H9 (cell line): ENCODE measurements around the gene TARP.
A peak's percentile ranks its signal among the peaks of the same experiment; 100 is the strongest.

ENCODE experiments used
- DNase-seq: peaks from one replicate; pipeline ENCODE4 v3.0.0-alpha.2; 2017
- H2AFZ ChIP-seq: one replicate; pipeline ENCODE4 v1.6.1; 2013; ENCODE audit warnings: mild to moderate bottlenecking, low read length, control low read depth, moderate library complexity
- H2AK5ac ChIP-seq: 2 replicates; pipeline ENCODE4 v1.6.1; 2013; ENCODE audit warnings: low read length, control low read depth, mixed read lengths; ENCODE audit not compliant: insufficient read length
- H2BK120ac ChIP-seq: one replicate; pipeline ENCODE4 v1.6.1; 2013; ENCODE audit warnings: low read depth, mild to moderate bottlenecking, low read length, control low read depth, inconsistent platforms; ENCODE audit not compliant: poor library complexity, severe bottlenecking
- H2BK12ac ChIP-seq: 2 replicates; pipeline ENCODE4 v1.6.1; 2013; ENCODE audit warnings: low read length, control low read depth, mixed read lengths, low read depth; ENCODE audit not compliant: insufficient read length
- H2BK15ac ChIP-seq: 2 replicates; pipeline ENCODE4 v1.6.1; 2013; ENCODE audit warnings: low read depth, low read length, control low read depth
- H2BK20ac ChIP-seq: one replicate; pipeline ENCODE4 v1.6.1; 2013; ENCODE audit warnings: low read depth, mild to moderate bottlenecking, low read length, control low read depth, inconsistent platforms; ENCODE audit not compliant: poor library complexity, severe bottlenecking
- H2BK5ac ChIP-seq: 2 replicates; pipeline ENCODE4 v1.6.1; 2013; ENCODE audit warnings: low read length, control low read depth, mixed read lengths; ENCODE audit not compliant: insufficient read length
- H3K14ac ChIP-seq: 2 replicates; pipeline ENCODE4 v1.6.1; 2013; ENCODE audit warnings: low read length, control low read depth; ENCODE audit not compliant: insufficient read depth
- H3K18ac ChIP-seq: 2 replicates; pipeline ENCODE4 v1.6.1; 2013; ENCODE audit warnings: low read depth, mild to moderate bottlenecking, mixed read lengths, low read length, control low read depth; ENCODE audit not compliant: insufficient read length
- H3K23ac ChIP-seq: 2 replicates; pipeline ENCODE4 v1.6.1; 2013; ENCODE audit warnings: low read length, control low read depth, mixed read lengths, low read depth; ENCODE audit not compliant: insufficient read length
- H3K23me2 ChIP-seq: 2 replicates; pipeline ENCODE4 v1.6.1; 2013; ENCODE audit warnings: low read depth, mild to moderate bottlenecking, mixed read lengths, low read length, control low read depth; ENCODE audit not compliant: insufficient read length, poor library complexity, severe bottlenecking
- H3K27ac ChIP-seq: 2 replicates; pipeline ENCODE4 v1.5.1; 2013; ENCODE audit warnings: low read length, control low read depth, mixed read lengths, low read depth; ENCODE audit not compliant: insufficient read length
- H3K27me3 ChIP-seq: 2 replicates; pipeline ENCODE4 v1.6.1; 2013; ENCODE audit warnings: low read length, control low read depth, inconsistent platforms; ENCODE audit not compliant: insufficient read depth
- H3K4ac ChIP-seq: 2 replicates; pipeline ENCODE4 v1.6.1; 2013; ENCODE audit warnings: low read depth, mild to moderate bottlenecking, control low read depth, inconsistent platforms, low read length, moderate library complexity
- H3K4me1 ChIP-seq: 2 replicates; pipeline ENCODE4 v1.6.1; 2013; ENCODE audit warnings: low read length, control low read depth, inconsistent platforms; ENCODE audit not compliant: insufficient read depth
- H3K4me2 ChIP-seq: 2 replicates; pipeline ENCODE4 v1.6.1; 2013; ENCODE audit warnings: low read length, control low read depth, mixed read lengths; ENCODE audit not compliant: insufficient read length, insufficient read depth
- H3K56ac ChIP-seq: 2 replicates; pipeline ENCODE4 v1.6.1; 2013; ENCODE audit warnings: low read depth, mild to moderate bottlenecking, mixed read lengths, low read length, control low read depth; ENCODE audit not compliant: insufficient read length
- H3K79me1 ChIP-seq: 2 replicates; pipeline ENCODE4 v1.6.1; 2013; ENCODE audit warnings: low read depth, mild to moderate bottlenecking, moderate library complexity, low read length, control low read depth, inconsistent platforms; ENCODE audit not compliant: insufficient read depth, poor library complexity, severe bottlenecking
- H3K79me2 ChIP-seq: 2 replicates; pipeline ENCODE4 v1.6.1; 2013; ENCODE audit warnings: low read length, control low read depth, inconsistent platforms; ENCODE audit not compliant: insufficient read depth
- H3K9ac ChIP-seq: 2 replicates; pipeline ENCODE4 v1.6.1; 2013; ENCODE audit warnings: low read length, control low read depth, mixed read lengths; ENCODE audit not compliant: insufficient read length; ENCODE audit errors: extremely low read depth
- H3K9me3 ChIP-seq: one replicate; pipeline ENCODE4 v1.6.1; 2013; ENCODE audit warnings: low read depth, low read length, inconsistent platforms; ENCODE audit not compliant: control insufficient read depth
- H3T11ph ChIP-seq: one replicate; pipeline ENCODE4 v1.6.1; 2013; ENCODE audit warnings: mild to moderate bottlenecking, low read length, control low read depth, inconsistent platforms
- H4K20me1 ChIP-seq: one replicate; pipeline ENCODE4 v1.6.1; 2013; ENCODE audit not compliant: control insufficient read depth, insufficient read length, insufficient read depth
- H4K5ac ChIP-seq: 2 replicates; pipeline ENCODE4 v1.6.1; 2013; ENCODE audit warnings: low read depth, mild to moderate bottlenecking, mixed read lengths, low read length, control low read depth; ENCODE audit not compliant: insufficient read length
- H4K8ac ChIP-seq: replicated peaks from 2 replicates; pipeline ENCODE4 v1.6.1; 2013; ENCODE audit warnings: low read length, control low read depth, mixed read lengths, low read depth; ENCODE audit not compliant: insufficient read length
- H4K91ac ChIP-seq: 2 replicates; pipeline ENCODE4 v1.6.1; 2013; ENCODE audit warnings: low read depth, mild to moderate bottlenecking, moderate library complexity, mixed read lengths, low read length, control low read depth; ENCODE audit not compliant: insufficient read length
- H3K27ac Mint-ChIP-seq, 3 experiments: 2 replicates in 2 of 3; 3 replicates in 1 of 3; pipeline ENCODE4 v1.8.0; 2020 to 2021; ENCODE audit warnings: mixed read lengths in 3 of 3, mild to moderate bottlenecking in 1 of 3, moderate library complexity in 1 of 3
- H3K27me3 Mint-ChIP-seq: 2 replicates; pipeline ENCODE4 v1.8.0; 2021; ENCODE audit warnings: low read depth, mild to moderate bottlenecking, moderate library complexity, mixed read lengths
- H3K36me3 Mint-ChIP-seq, 3 experiments: 2 replicates in 2 of 3; 3 replicates in 1 of 3; pipeline ENCODE4 v1.8.0; 2020 to 2021; ENCODE audit warnings: low read depth in 3 of 3, mixed read lengths in 3 of 3; ENCODE audit not compliant: insufficient read depth in 1 of 3
- H3K4me1 Mint-ChIP-seq, 2 experiments: 2 replicates each; pipeline ENCODE4 v1.8.0; 2020; ENCODE audit warnings: mixed read lengths in 2 of 2
- H3K4me3 Mint-ChIP-seq, 2 experiments: 2 replicates in 1 of 2; 3 replicates in 1 of 2; pipeline ENCODE4 v1.8.0; 2020 to 2021; ENCODE audit warnings: mild to moderate bottlenecking in 2 of 2, mixed read lengths in 2 of 2, moderate library complexity in 1 of 2
- H3K9me3 Mint-ChIP-seq, 2 experiments: 2 replicates in 1 of 2; 3 replicates in 1 of 2; pipeline ENCODE4 v1.8.0; 2020; ENCODE audit warnings: mild to moderate bottlenecking in 2 of 2, mixed read lengths in 2 of 2, moderate library complexity in 1 of 2
- CTCF ChIP-seq: fragments of 200-600 bp; sonication (generic); conservative IDR thresholded peaks from 3 replicates; pipeline ENCODE4 v1.8.0; 2021; ENCODE audit warnings: antibody characterized with exemption, mild to moderate bottlenecking
- WGBS: extraction: QIAGEN DNeasy Blood & Tissue Kit; methylation state at CpG from one replicate; pipeline ENCODE4 v1.1.7; 2013; ENCODE audit warnings: missing lambda C conversion rate, low lambda C conversion rate, mixed read lengths; ENCODE audit not compliant: insufficient read length; ENCODE audit errors: extremely low coverage; 5-methylcytosine and 5-hydroxymethylcytosine counted together

The TARP gene

GRCh38 chr7:38307640-38308039, 34.2 kb upstream of the TARP start:
- H3K23me2 ChIP-seq: no peaks in the 10 kb centered on the region
- no peak overlapping the region for H3K4me2 ChIP-seq
- Mint-ChIP-seq H3K27me3 (no peaks in the 10 kb centered on the region), H3K27ac (peak overlapping the region in 1 of 3 experiments; percentile 88; a peak in 1 of 7 replicates), H3K36me3 (no peaks in the 10 kb centered on the region), H3K4me3 (no peak overlapping the region), H3K4me1 (peaks cover 0 to 6% of the 10 kb centered on the region in 2 experiments; a peak in 2 of 4 replicates), H3K9me3 (no peaks in the 10 kb centered on the region)
- H3K27ac ChIP-seq: no peak overlapping the region
- no peak overlapping the region for H2AK5ac ChIP-seq
- H3K79me1 ChIP-seq: no peaks in the 10 kb centered on the region
- no peak for TF ChIP-seq CTCF
- DNase-seq: no peak
- no peaks in the 10 kb centered on the region for H3K9me3 ChIP-seq
- H3T11ph ChIP-seq: no peak overlapping the region
- WGBS: no CpG with 5 or more reads among the region's 3 CpGs
- H2BK12ac ChIP-seq: no peak overlapping the region
- H4K5ac ChIP-seq: no peak overlapping the region
- no peak overlapping the region for H2AFZ ChIP-seq
- H2BK15ac ChIP-seq: no peak overlapping the region
- H4K20me1 ChIP-seq: no peaks in the 10 kb centered on the region
- no peaks in the 10 kb centered on the region for H3K4me1 ChIP-seq
- no peak overlapping the region for H4K91ac ChIP-seq
- H3K56ac ChIP-seq: no peak overlapping the region
- no peak overlapping the region for H2BK20ac ChIP-seq
- H3K27me3 ChIP-seq: no peaks in the 10 kb centered on the region
- no peak overlapping the region for H3K9ac ChIP-seq
- no peak overlapping the region for H2BK120ac ChIP-seq
- H4K8ac ChIP-seq: no peak overlapping the region
- H3K4ac ChIP-seq: no peak overlapping the region
- H3K23ac ChIP-seq: no peak overlapping the region
- H3K18ac ChIP-seq: no peak overlapping the region
- no peak overlapping the region for H3K14ac ChIP-seq
- no peaks in the 10 kb centered on the region for H3K79me2 ChIP-seq
- no peak overlapping the region for H2BK5ac ChIP-seq
